Skin epidermis (tissue), 12 donors: ENCODE data around the gene EML6.

ENCODE experiments used
- H3K27ac ChIP-seq, 21 experiments: fragments of 200-600 bp; sonication (generic) in 11 of 21; one replicate each; pipeline ENCODE4 v1.5.0; 2020; ENCODE audit warnings: mild to moderate bottlenecking in 3 of 21, inconsistent platforms in 2 of 21, moderate library complexity in 2 of 21
- H3K4me3 ChIP-seq, 7 experiments: fragments of 200-600 bp; sonication (generic) in 2 of 7; one replicate each; pipeline ENCODE4 v1.5.0; 2020; ENCODE audit warnings: inconsistent platforms in 2 of 7, mild to moderate bottlenecking in 2 of 7, moderate library complexity in 1 of 7

EML6 gene

DNA sequence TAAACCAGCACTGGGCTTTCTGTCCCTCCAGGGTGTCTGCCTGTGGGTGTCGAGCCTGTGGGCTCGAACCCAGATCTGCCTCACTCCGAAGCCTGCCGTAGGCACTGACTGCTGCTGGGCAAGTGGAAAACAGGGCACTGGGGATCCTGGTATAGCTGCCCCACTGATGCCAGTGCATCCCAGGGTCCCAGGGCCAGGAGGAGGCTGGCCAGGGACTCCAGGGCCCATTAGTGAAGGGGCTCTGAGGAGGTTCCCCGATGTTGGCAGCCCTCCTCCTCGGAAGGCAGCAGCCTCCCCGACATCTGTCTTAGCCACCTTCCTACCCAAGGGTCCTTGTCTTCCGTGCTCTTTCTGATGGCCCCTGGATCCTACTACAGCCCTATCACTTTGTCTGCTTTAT, 230.7 kb downstream of the EML6 start:
- Histone ChIP-seq H3K27ac (no peak overlapping the region), H3K4me3 (no peak overlapping the region)

DNA sequence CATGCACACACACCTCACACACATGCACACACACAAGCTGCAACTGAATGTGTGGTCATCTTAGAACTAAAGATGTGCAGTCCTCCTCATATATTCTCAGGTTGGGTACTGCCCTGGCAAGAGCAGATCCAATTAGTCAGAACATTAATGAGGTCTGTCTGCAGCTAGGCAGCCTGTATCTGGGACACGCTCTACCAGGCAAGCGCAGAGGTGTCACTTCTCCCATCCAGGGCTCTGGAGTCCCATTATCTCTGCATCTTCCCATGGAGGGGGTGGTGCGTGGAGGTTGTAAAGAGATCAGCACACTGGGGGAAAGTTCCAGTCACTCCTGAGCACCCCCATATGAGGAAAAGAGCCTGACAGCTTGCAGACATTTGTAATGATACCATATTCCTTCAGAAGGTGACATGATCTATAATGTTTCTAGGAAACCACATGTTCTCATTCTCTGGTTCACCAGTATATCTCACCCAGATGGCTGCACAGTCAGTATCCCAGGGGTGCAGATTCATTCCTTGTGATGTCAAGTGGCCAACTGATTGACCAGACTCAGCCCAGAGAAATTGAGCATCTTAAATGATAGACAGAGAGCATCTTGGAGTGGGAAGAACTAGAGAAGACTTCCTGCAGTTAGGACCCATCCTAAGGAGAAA, 231.4 kb downstream of the EML6 start:
- no peak overlapping the region for H3K27ac ChIP-seq
- no peak overlapping the region for H3K4me3 ChIP-seq

DNA sequence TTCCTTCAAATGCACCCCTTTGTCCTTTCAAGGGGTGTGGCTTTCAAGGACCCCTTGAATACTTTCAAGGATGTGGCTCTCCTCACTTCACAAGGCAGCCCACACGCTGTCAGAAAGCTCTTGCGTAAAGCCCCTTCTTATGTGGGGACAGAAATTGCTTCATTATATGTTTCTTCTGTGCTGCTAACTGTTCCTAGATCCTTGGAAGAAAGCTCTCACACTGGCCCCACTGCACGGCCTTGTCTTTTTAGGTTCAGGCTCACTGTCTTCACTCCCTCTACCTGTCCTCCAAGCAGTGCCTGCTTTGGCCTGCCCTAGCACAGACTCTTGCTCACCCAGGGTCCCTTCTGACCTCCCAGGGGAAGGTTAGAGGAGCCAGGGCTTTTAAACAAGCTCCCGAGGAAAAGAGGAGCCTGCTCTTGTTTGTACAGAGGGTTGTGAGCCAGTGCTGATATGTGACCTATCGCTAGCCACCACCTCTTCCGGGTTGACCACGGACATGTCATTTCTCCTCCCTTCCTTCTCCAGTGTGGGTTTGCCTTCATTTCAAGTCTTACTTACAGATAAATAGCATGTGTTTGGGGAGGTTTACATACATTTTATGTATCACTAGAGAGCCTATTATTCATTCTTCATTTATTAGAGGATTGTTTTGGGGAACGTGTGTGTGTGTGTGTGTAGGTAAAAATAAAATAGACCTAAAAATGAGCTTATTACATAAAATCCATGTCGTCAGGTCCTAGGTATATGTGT, 232.1 kb downstream of the EML6 start:
- Histone ChIP-seq H3K27ac (no peak overlapping the region), H3K4me3 (no peak overlapping the region)

DNA sequence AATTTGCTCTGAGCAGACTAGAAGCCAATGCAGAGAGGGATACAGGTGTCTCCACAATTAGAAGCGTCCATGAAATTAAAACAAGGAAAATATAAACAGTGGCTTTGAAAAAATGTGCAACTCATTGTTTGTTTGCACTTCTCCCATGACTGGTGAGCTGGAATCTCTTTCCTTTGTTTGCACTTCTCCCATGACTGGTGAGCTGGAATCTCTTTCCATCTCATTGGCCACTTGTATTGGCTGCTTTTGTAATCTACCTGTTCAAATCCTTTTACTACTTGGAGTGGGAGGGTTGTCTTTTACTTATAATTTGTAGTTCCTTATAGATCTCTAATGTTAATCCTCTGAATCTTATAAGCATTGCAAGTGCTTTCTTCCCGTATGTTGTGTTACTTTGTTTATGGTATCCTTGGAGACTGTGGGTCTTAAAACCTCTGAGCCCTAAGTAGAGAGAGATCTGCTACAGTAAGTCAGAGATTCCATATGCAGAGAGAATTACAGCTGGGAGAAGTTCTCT, 232.7 kb downstream of the EML6 start:
- Histone ChIP-seq H3K4me3 (no peak overlapping the region), H3K27ac (no peak overlapping the region)

DNA sequence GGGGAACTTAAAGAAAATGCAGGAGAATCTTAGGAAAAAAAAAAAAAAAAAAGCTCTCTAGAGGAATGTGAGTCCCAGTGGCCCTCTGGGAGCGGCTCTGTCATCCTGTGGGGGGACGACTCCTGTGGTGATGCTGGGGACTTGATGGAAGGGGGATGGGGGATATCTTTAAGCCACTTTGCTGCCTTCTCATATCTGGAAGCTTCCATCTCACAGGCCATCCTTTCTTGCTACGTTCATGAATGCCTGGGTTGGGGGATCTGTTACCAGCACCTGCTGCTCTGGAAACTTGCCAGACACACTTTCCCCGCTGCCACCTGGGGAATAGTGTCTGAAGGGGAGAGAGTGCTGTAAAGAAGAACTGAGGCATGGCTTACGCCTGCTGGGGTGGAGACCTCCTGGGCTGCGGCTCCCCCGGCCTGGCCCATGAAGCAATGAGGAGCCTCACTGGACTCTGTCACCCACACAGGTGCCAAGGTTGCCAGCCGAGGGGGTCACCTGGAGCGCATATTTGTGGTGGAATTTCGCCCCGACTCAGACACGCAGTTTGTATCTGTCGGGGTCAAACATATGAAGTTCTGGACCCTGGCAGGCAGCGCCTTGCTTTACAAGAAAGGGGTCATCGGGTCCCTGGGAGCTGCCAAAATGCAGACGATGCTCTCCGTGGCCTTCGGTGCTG, 234.0 kb downstream of the EML6 start:
- Histone ChIP-seq H3K27ac (no peak overlapping the region), H3K4me3 (no peak overlapping the region)

DNA sequence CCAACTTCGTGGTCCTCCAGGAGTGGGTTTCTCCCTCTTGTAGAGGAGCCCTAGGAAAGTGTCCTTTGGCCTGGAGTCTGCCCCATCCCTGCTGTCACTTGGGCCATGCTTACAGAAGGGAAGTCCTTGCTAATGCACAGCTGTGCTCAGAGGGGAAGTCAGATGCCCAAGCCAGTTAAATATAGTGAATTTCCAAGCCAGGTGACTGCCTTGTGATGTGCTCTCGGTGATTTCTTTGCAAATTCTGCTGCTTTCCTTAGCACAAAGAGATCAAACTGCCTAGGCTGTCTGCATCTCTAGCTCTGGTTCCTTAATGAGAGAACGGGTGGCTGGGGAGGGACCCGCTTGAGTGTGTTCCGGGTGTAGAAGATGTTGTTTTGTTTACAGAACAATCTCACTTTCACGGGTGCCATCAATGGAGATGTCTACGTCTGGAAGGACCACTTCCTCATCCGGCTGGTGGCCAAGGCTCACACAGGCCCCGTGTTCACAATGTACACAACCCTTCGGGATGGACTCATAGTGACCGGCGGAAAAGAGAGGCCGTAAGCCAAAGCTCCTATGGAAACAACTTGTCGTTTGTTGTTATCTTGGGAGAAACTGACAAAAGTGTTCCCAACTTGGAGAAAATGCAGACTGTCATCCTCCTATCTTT, 235.4 kb downstream of the EML6 start:
- H3K4me3 ChIP-seq: no peak overlapping the region
- H3K27ac ChIP-seq: no peak overlapping the region

DNA sequence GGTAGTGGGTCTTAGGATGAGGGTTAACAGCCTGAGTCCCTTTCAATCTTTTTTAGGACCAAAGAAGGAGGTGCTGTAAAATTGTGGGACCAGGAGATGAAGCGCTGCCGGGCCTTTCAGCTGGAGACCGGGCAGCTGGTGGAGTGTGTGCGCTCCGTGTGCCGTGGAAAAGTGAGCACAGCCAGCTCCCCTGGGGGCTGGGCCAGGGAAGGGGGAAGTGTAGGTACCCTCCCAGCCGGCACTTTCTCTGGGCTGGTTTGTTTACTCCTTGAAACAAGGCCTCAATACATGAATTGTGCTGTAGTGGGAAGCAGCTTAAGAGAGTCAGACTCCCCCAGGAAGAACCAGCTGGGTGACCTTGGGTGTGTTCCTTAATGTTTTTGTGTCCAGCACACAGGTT, 236.7 kb downstream of the EML6 start:
- no peak overlapping the region for H3K27ac ChIP-seq
- H3K4me3 ChIP-seq: no peak overlapping the region

DNA sequence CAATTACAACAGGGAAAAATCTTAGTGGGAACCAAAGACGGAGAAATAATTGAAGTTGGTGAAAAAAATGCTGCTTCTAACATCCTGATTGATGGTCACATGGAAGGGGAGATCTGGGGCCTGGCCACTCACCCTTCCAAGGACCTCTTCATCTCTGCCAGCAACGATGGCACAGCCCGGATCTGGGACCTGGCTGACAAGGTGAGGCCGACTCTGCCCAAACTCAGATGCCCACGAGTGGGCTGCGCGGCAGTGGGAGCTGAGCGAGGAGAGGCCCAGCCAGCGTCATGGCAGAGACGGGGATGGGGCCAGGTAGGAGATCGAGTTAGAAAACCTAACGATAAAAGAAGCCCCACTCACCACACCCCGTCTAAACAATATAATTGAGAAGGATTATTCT, 239.0 kb downstream of the EML6 start:
- Histone ChIP-seq H3K27ac (no peak overlapping the region), H3K4me3 (no peak overlapping the region)

DNA sequence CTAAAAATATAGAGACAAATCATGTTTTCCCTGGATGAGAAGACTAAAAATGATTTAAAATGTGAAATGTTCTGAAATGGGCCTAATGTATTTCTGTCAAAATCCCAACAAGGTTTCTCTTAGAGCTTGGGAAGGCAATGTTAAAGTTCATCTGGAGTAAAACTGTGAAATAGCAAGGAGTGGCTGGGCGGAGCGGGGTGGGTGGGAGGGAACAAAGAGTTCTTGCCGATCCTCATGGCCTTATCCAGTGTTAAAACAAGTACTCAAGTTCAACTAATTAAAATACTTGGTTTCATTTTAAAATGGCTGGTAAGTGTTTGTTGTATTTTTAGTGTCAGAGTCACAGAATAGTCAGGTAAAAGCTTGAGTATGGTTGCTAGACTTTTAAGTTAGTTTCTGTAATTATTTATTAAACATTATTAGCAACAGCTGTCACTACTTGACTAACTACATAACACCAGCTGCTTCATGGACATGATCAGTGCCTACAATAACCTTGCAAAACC, 239.5 kb downstream of the EML6 start:
- H3K27ac ChIP-seq: peak overlapping the region in 3 of 21 experiments; percentile 4 to 52 (median 50)

DNA sequence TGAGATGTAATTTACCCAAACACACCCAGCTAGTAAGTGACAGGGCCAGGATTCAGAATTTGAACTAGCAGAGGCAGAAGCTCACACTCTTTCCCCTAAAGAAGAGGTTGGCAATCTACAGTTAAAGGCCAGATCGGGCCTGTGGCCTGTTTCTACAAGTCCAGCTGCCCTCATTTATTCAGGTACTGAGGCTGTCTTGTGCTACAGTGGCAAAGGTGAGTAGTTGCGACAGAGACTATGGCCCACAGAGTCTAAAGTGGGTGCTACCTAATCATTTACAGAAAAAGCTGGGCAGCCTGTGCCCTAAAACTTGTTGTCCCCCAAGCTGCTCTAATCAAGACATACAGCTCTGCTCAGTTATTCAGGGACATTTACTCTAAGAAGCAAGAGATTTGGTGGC, 240.0 kb downstream of the EML6 start:
- no peak overlapping the region for H3K4me3 ChIP-seq
- H3K27ac ChIP-seq: peak overlapping the region in 4 of 21 experiments; percentile 4 to 52 (median 28)

More for the DNA sequence above, 239.5 kb downstream of the EML6 start:
- no peak overlapping the region for H3K4me3 ChIP-seq

DNA sequence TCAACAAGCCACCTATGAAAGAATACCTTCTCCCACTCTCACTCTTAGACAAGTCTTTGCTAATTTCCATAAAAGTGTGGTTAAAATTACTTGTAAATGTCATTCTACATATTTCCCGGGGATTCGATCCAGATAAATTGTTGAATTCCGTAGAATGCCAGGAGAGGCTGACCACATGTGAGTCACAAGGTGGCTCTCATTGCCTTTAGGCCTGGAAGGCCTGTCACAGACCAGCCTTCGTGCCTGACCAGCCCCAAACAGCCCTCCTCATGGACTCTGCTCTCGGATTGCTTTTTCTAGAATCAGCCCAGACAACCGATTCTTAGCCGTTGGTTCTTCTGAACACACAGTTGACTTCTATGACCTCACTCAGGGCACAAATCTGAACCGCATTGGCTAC, 240.8 kb downstream of the EML6 start:
- H3K27ac ChIP-seq: no peak overlapping the region
- H3K4me3 ChIP-seq: no peak overlapping the region

DNA sequence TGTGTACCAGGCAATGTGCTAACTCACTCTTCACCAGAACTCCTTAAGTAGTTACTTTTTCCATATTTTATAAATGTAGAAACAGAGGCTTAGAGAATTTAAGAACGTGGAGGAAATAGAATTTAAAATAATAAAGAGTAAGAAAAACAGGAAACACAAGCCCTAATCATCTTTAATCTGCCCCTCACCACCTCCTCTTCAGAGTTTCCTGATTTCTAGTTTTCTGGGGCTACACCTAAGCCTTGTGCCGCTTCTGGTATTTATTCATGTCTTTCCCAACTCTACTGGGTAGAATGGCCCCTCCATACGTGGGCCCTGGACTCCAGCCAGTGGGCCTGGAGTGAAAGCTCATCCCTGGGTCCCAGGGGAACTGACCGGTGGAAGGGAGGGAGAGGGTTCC, 241.4 kb downstream of the EML6 start:
- H3K27ac ChIP-seq: peak overlapping the region in 2 of 21 experiments; percentile 47 to 63
- no peak overlapping the region for H3K4me3 ChIP-seq

DNA sequence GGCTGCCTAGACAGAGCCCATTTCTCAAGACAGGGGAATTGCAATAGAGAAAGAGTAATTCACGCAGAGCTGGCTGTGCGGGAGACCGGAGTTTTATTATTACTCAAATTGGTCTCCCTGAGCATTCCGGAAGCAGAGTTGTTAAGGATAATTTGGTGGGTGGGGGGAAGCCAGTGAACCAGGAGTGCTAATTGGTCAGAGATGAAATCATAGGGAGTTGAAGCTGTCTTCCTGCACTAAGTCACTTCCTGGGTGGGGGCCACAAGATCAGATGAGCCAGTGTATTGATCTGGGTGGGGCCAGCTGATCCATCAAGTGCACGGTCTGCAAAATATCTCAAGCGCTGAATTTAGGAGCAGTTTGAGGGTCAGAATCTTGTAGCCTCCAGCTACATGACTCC, 242.0 kb downstream of the EML6 start:
- Histone ChIP-seq H3K4me3 (no peak overlapping the region), H3K27ac (peak overlapping the region in 6 of 21 experiments; percentile 19 to 63 (median 36))

DNA sequence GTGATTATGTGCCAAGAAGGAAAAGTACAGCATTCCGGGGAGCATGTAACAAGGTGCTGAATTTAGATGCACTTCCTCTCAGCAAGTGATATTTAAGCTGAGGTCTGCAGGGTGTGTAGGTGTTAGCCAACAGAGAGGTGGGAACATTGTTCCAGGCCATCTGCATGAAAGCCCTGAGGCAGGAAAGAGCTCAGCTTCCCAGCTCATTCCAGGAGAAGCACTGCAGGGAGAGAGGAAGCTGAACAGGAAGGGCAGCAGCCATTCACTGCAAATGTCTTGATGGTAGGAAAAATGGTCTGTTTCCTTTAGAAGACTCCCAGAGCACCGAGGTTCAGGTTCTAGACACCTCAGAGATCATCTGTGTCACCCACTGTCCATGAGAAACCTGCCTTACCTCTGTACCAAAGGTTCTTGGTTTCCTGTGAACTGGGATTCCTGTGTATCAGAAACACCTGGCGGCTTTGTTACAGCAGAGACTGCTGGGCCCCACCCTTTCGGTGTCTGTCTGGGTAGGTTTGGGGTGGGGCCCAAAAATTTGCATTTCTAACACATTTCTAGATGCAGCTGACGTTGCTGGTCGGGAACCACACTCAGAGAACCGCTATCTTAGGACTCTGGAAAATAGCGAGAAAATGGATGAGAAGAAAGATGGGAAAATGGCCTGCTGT, 242.8 kb downstream of the EML6 start:
- Histone ChIP-seq H3K27ac (peak overlapping the region in 10 of 21 experiments; percentile 18 to 52 (median 20)), H3K4me3 (no peak overlapping the region)

DNA sequence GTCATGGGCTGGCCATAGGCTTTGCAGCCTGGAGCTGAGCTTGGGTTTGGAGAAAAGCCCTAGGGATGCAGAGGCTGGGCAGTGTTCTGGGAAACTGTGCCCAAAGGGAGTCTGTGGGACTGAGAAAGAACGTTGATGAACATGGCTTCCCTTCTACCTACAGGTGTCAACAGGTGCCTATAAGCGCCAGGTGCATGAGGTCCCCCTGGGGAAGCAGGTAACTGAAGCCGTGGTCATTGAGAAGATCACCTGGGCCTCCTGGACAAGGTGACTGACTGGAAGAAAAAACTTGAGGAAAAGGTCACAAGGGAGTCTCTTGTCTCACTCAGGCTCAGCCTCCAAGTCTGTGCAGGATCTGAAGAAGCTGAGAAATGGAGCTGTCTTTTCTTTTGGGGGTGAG, 243.4 kb downstream of the EML6 start:
- no peak overlapping the region for H3K4me3 ChIP-seq
- H3K27ac ChIP-seq: peak overlapping the region in 4 of 21 experiments; percentile 18 to 21 (median 20)

DNA sequence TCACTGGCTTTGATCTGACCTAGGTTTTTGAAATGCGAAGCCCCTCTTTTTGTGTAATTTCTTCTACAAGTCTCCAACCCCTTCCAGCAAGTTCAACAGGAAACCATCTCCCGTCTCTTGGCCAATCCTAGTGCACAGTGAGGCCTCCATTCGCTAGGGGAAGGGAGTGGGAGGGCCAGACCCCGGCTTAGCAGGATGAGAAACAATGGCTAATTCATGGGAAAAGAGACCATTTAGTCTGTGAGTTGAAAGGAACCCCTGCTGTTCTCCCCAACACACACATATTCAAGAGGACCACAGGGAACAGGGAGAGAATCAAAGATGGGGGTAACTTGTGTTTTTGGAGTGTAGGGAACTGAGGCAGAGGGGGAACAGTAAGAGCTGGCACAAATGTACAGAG, 243.8 kb downstream of the EML6 start:
- peak overlapping the region in 1 of 21 experiments; percentile 20 for H3K27ac ChIP-seq
- no peak overlapping the region for H3K4me3 ChIP-seq

DNA sequence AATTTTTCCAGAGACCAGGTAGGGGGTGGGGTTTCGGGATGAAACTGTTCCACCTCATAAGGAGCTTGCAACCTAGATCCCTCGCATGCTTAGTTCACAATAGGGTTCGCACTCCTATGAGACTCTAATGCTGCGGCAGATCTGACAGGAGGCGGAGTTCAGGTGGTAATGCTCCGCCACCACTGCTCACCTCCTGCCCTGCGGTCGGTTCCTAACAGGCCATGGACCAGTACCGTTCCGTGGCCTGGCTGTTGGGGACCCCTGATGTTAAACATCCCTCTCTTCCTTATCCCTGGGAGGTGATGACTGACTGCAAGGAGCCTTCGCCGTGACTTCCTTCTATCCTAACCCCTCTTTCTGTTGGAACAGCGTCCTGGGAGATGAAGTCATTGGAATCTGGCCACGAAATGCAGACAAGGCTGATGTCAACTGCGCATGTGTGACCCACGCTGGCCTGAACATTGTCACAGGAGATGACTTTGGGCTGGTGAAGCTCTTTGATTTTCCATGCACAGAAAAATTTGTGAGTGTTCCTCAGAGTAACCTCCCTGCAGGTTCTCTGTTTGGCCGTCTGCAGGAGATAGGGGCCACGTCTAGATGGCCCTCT, 244.4 kb downstream of the EML6 start:
- no peak overlapping the region for H3K27ac ChIP-seq
- H3K4me3 ChIP-seq: no peak overlapping the region

DNA sequence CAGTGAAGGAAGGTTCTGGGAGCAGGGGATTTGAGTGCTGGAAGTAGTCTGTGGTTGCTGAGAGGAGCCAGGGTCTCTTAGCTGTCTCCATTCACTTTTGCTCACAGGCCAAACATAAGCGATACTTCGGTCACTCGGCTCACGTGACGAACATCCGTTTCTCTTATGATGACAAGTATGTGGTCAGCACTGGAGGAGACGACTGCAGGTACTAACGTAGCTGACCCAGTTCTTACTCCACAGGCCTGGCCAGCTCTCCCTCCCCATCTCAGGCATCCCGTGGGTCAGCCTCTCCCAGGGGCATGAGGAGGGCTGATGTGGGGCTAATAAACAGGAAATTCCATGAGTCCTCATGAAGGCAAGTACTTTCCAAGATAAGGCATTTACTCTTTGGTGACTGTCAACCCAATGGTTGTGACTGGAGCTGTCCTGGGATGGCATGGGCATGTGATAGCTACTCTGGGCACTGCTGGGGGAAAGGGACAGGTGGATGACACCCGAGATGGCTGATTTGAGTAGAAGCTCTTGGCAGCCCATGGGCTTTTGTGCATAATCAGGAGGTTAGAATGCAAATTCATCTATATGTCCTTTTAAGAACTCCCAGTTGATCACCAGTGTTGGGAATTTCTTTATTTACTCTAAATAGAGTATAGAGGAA, 245.2 kb downstream of the EML6 start:
- Histone ChIP-seq H3K4me3 (no peak overlapping the region), H3K27ac (no peak overlapping the region)
